K562 (cell line): Measurements from ENCODE around the gene TOR1A. TPM values are rescaled to one million over a fixed set of nuclear protein-coding genes. Genes with fewer than 3 reads are reported as not detected.
A peak's percentile ranks its signal among the peaks of the same experiment; 100 is the strongest.

Experiments
- GATAD2B ChIP-seq: fragments of 450-650 bp; IDR thresholded peaks from 2 replicates; pipeline ENCODE4 v1.6.1; 2017; ENCODE audit warnings: mild to moderate bottlenecking, borderline replicate concordance
- MAZ ChIP-seq, 2 experiments: fragments of 450-650 bp in 1 of 2; sonication (generic) in 1 of 2; formaldehyde crosslinking; IDR thresholded peaks in 1 of 2; conservative IDR thresholded peaks in 1 of 2; 2 replicates each; pipeline versions ENCODE4 v1.4.0 to v1.5.0; 2020; ENCODE audit warnings: mild to moderate bottlenecking in 1 of 2, missing genetic modification reagents in 1 of 2
- NCOA6 ChIP-seq: fragments of 450-650 bp; IDR thresholded peaks from 2 replicates; pipeline ENCODE4 v1.6.1; 2017; ENCODE audit warnings: mild to moderate bottlenecking
- NFRKB ChIP-seq: fragments of 450-650 bp; IDR thresholded peaks from 2 replicates; pipeline ENCODE4 v1.6.1; 2016; ENCODE audit warnings: low read depth
- RBFOX2 ChIP-seq: fragments of 200-400 bp; formaldehyde crosslinking; IDR thresholded peaks from 2 replicates; pipeline ENCODE4 v1.6.1; 2017; ENCODE audit warnings: low read depth, mild to moderate bottlenecking, low read length, moderate library complexity
- TRIM24 ChIP-seq, 2 experiments: fragments of 450-650 bp; IDR thresholded peaks; 2 replicates each; pipeline ENCODE4 v1.6.1; 2016
- polyA plus RNA-seq, 8 experiments: library from polyadenylated mRNA; depleted of rRNA in 4 of 8; stranded (reverse) in 5 of 8; unstranded in 3 of 8; fragments of >200 nt; fragmentation: Nextera tagmentation in 2 of 8; fragmentation: Illumina TruSeq in 1 of 8; extraction: Ambion mirVana in 2 of 8; extraction: Trizol in 1 of 8; gene quantifications; 2 replicates each; pipeline versions ENCODE4 v1.2.1 to v1.2.3, GENCODE V29; 2011 to 2014; ENCODE audit warnings: inconsistent platforms in 1 of 8, missing spikeins in 1 of 8
- total RNA-seq, 7 experiments: library from RNA; depleted of rRNA in 6 of 7; stranded (reverse); fragments of >200 nt in 6 of 7; fragmentation: Illumina TruSeq in 2 of 7; extraction: Trizol in 2 of 7; gene quantifications; 2 replicates each; pipeline versions ENCODE4 v1.2.1 to v1.2.3, GENCODE V29; 2011 to 2021; ENCODE audit warnings: low replicate concordance in 1 of 7
- TF ChIP-seq, protein P1 (sequence below), 2 experiments: fragments of 150-350 bp in 1 of 2; IDR thresholded peaks; 2 replicates each; pipeline ENCODE4 v1.6.1; 2012 to 2016; ENCODE audit warnings: low read depth in 2 of 2, low read length in 2 of 2, mild to moderate bottlenecking in 1 of 2, moderate library complexity in 1 of 2
- TF ChIP-seq, protein P2 (sequence below): sonication (generic); formaldehyde crosslinking; IDR thresholded peaks from 2 replicates; pipeline ENCODE4 v1.5.0; 2020; ENCODE audit warnings: missing genetic modification reagents
- TF ChIP-seq, protein P3 (sequence below): fragments of 250-450 bp; sonication (Bioruptor Pico); IDR thresholded peaks from 2 replicates; pipeline ENCODE4 v1.8.0; 2021; ENCODE audit warnings: mild to moderate bottlenecking, moderate library complexity

Gene TOR1A
- total and polyA plus RNA-seq, 9 of the 15 experiments (the other 6 are each of a cell fraction or from before 2014, with no cell fraction given), result 4.5 to 85.8 (median 51.3) TPM

DNA sequence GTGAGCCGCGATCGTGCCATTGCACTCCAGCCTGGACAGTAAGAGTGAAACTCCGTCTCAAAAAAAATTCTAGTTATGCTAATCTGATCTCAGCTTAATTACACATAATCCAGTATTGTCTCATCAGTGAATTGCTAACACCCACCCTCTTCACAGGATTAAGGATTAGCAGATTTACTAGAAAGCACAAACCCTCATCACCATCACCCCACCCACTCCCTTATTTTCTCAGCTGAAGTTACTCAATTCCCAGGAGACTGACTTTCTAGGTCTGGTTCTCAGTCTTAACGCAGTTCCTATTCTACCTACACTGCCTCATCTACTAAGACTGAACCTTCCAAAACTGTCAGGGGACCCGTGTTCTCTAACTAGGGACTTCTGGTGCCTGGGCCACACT is 12.0 kb downstream of the TOR1A start (continued):
- TF ChIP-seq, protein P1, sequence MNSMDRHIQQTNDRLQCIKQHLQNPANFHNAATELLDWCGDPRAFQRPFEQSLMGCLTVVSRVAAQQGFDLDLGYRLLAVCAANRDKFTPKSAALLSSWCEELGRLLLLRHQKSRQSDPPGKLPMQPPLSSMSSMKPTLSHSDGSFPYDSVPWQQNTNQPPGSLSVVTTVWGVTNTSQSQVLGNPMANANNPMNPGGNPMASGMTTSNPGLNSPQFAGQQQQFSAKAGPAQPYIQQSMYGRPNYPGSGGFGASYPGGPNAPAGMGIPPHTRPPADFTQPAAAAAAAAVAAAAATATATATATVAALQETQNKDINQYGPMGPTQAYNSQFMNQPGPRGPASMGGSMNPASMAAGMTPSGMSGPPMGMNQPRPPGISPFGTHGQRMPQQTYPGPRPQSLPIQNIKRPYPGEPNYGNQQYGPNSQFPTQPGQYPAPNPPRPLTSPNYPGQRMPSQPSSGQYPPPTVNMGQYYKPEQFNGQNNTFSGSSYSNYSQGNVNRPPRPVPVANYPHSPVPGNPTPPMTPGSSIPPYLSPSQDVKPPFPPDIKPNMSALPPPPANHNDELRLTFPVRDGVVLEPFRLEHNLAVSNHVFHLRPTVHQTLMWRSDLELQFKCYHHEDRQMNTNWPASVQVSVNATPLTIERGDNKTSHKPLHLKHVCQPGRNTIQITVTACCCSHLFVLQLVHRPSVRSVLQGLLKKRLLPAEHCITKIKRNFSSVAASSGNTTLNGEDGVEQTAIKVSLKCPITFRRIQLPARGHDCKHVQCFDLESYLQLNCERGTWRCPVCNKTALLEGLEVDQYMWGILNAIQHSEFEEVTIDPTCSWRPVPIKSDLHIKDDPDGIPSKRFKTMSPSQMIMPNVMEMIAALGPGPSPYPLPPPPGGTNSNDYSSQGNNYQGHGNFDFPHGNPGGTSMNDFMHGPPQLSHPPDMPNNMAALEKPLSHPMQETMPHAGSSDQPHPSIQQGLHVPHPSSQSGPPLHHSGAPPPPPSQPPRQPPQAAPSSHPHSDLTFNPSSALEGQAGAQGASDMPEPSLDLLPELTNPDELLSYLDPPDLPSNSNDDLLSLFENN (IDR thresholded peaks at IDR 0.05; ENCODE audit: low read depth in 2 of 2, low read length in 2 of 2), result no peak
- TF ChIP-seq TRIM24 (IDR thresholded peaks at IDR 0.05) (no peak), MAZ (CRISPR knock-in tag; conservative IDR thresholded peaks at IDR 0.05 in 1 of 2, IDR thresholded peaks at IDR 0.05 in 1 of 2) (0 out of 4 replicates have a peak, but pooled peaks of 1 of the 2 experiments have one; percentile 41), GATAD2B (no peak), NFRKB (no peak), RBFOX2 (peak; percentile 3; the same call in 1 of the 2 replicates), NCOA6 (no peak)
- TF ChIP-seq, protein P2, sequence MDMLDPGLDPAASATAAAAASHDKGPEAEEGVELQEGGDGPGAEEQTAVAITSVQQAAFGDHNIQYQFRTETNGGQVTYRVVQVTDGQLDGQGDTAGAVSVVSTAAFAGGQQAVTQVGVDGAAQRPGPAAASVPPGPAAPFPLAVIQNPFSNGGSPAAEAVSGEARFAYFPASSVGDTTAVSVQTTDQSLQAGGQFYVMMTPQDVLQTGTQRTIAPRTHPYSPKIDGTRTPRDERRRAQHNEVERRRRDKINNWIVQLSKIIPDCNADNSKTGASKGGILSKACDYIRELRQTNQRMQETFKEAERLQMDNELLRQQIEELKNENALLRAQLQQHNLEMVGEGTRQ (CRISPR knock-in tag), result no peak
- TF ChIP-seq, protein P3, sequence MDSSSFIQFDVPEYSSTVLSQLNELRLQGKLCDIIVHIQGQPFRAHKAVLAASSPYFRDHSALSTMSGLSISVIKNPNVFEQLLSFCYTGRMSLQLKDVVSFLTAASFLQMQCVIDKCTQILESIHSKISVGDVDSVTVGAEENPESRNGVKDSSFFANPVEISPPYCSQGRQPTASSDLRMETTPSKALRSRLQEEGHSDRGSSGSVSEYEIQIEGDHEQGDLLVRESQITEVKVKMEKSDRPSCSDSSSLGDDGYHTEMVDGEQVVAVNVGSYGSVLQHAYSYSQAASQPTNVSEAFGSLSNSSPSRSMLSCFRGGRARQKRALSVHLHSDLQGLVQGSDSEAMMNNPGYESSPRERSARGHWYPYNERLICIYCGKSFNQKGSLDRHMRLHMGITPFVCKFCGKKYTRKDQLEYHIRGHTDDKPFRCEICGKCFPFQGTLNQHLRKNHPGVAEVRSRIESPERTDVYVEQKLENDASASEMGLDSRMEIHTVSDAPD (CRISPR knock-in tag), result no peak
